A549 (cell line): ENCODE results near the gene WASF2.

Source experiments
- CBX8 ChIP-seq: fragments of 200-600 bp; sonication (generic); IDR thresholded peaks from 2 replicates; pipeline ENCODE4 v1.6.1; 2016
- NFE2L2 ChIP-seq: fragments of 150-350 bp; conservative IDR thresholded peaks from 2 replicates; pipeline ENCODE4 v1.6.1; 2014; ENCODE audit warnings: low read length
- NPAS2 ChIP-seq: fragments of 250-450 bp; sonication (Bioruptor Pico); IDR thresholded peaks from 2 replicates; pipeline ENCODE4 v1.8.0; 2022; ENCODE audit warnings: mild to moderate bottlenecking, moderate library complexity, borderline replicate concordance
- POLR2AphosphoS2 ChIP-seq: conservative IDR thresholded peaks from 2 replicates; pipeline ENCODE4 v1.6.1; 2012; ENCODE audit warnings: low read length, improper control_type of control experiment, inconsistent platforms
- TF ChIP-seq, protein P1 (sequence below): fragments of >200 bp; sonication (Bioruptor Twin); formaldehyde crosslinking; IDR thresholded peaks from 3 replicates; pipeline ENCODE4 v1.5.1; 2016
- TF ChIP-seq, protein P2 (sequence below): IDR thresholded peaks from 2 replicates; pipeline ENCODE4 v1.6.1; 2012

DNA sequence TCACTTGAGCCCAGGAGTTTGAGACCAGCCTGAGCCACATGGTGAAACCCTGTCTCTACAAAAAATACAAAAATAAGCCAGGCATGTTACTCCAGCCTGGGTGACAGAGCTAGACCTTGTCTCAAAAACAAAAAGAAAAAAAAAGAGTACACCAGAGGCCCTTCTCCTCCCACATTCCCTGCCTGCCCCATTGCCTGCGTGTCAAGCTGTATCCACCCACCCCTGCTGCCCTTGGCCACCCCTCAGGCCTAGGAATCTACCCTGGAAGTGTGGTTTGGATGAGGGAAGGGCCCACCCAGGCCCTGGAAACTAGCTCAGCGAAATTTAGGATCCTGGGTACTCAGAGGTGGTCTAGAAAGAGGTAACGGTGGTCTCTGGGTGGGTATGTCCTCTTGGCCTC is 25.7 kb upstream of the WASF2 start:
- TF ChIP-seq, protein P1, sequence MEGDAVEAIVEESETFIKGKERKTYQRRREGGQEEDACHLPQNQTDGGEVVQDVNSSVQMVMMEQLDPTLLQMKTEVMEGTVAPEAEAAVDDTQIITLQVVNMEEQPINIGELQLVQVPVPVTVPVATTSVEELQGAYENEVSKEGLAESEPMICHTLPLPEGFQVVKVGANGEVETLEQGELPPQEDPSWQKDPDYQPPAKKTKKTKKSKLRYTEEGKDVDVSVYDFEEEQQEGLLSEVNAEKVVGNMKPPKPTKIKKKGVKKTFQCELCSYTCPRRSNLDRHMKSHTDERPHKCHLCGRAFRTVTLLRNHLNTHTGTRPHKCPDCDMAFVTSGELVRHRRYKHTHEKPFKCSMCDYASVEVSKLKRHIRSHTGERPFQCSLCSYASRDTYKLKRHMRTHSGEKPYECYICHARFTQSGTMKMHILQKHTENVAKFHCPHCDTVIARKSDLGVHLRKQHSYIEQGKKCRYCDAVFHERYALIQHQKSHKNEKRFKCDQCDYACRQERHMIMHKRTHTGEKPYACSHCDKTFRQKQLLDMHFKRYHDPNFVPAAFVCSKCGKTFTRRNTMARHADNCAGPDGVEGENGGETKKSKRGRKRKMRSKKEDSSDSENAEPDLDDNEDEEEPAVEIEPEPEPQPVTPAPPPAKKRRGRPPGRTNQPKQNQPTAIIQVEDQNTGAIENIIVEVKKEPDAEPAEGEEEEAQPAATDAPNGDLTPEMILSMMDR: no peak
- TF ChIP-seq POLR2AphosphoS2 (no peak), NPAS2 (no peak), CBX8 (no peak), NFE2L2 (no peak)
- TF ChIP-seq, protein P2, sequence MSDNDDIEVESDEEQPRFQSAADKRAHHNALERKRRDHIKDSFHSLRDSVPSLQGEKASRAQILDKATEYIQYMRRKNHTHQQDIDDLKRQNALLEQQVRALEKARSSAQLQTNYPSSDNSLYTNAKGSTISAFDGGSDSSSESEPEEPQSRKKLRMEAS: no peak
